GM10266 (cell line): ENCODE data around the gene IQGAP2.
"Not testable (repeated sequence)": the region's sequence is repeated elsewhere in the genome, so short reads cannot be mapped to it uniquely, and the experiment has no call there.

Source experiments
- DNase-seq: peaks from one replicate; pipeline ENCODE4 v3.0.0; 2012; ENCODE audit errors: extremely low spot score
- CTCF ChIP-seq: IDR thresholded peaks from 2 replicates; pipeline ENCODE4 v1.5.1; 2012; ENCODE audit warnings: mild to moderate bottlenecking, low read depth; ENCODE audit not compliant: control insufficient read depth, insufficient read depth; ENCODE audit errors: missing control alignments

Gene IQGAP2

GRCh38 chr5:76500633-76501393 lies 97.7 kb downstream of the IQGAP2 start:
- DNase-seq: no peak
- no peak for TF ChIP-seq CTCF

GRCh38 chr5:76503929-76504328 lies 100.8 kb downstream of the IQGAP2 start:
- DNase-seq: no peak

GRCh38 chr5:76504901-76505564 lies 101.9 kb downstream of the IQGAP2 start:
- no peak for TF ChIP-seq CTCF
- DNase-seq: no peak

More at GRCh38 chr5:76503929-76504328, 100.8 kb downstream of the IQGAP2 start:
- TF ChIP-seq CTCF: no peak

GRCh38 chr5:76513476-76513875 lies 110.4 kb downstream of the IQGAP2 start:
- TF ChIP-seq CTCF: no peak
- no peak for DNase-seq

- DNase-seq: no peak
- no peak for TF ChIP-seq CTCF
Observed at GRCh38 chr5:76514292-76514691, 111.2 kb downstream of the IQGAP2 start.

- no peak for TF ChIP-seq CTCF
- no peak for DNase-seq
Observed at GRCh38 chr5:76514713-76515112, 111.6 kb downstream of the IQGAP2 start.

GRCh38 chr5:76517334-76517733 lies 114.2 kb downstream of the IQGAP2 start:
- DNase-seq: no peak
- no peak for TF ChIP-seq CTCF

GRCh38 chr5:76518246-76518645 lies 115.2 kb downstream of the IQGAP2 start:
- DNase-seq: not testable (repeated sequence)
